ENCODE results near the gene RRBP1.

Gene RRBP1

GRCh38 chr20:17647391-17648314 is 34.4 kb downstream of the RRBP1 start:
- no peak for DNase-seq (ENCODE audit: low read depth)

GRCh38 chr20:17646961-17647301 is 35.1 kb downstream of the RRBP1 start:
- no peak for DNase-seq (ENCODE audit: low read depth)

- no peak for DNase-seq (ENCODE audit: low read depth)
These were observed 35.7 kb downstream of the RRBP1 start for GRCh38 chr20:17646209-17646960.

- DNase-seq (ENCODE audit: low read depth) = no peak
These were observed 36.4 kb downstream of the RRBP1 start for GRCh38 chr20:17645546-17646208.

GRCh38 chr20:17645010-17645409 is 37.0 kb downstream of the RRBP1 start:
- no peak for DNase-seq (ENCODE audit: low read depth)

GRCh38 chr20:17644451-17644850 is 37.6 kb downstream of the RRBP1 start:
- DNase-seq (ENCODE audit: low read depth) = no peak

- DNase-seq (ENCODE audit: low read depth) = no peak
These were observed 38.4 kb downstream of the RRBP1 start for GRCh38 chr20:17643531-17644188.

- no peak for DNase-seq (ENCODE audit: low read depth)
These were observed 39.4 kb downstream of the RRBP1 start for GRCh38 chr20:17642404-17643269.

GRCh38 chr20:17641993-17642392 is 40.0 kb downstream of the RRBP1 start:
- DNase-seq (ENCODE audit: low read depth) = no peak

GRCh38 chr20:17641520-17641964 is 40.5 kb downstream of the RRBP1 start:
- no peak for DNase-seq (ENCODE audit: low read depth)

GRCh38 chr20:17640875-17641378 is 41.1 kb downstream of the RRBP1 start:
- no peak for DNase-seq (ENCODE audit: low read depth)

- no peak for DNase-seq (ENCODE audit: low read depth)
These were observed 41.7 kb downstream of the RRBP1 start for GRCh38 chr20:17640146-17640874.

- DNase-seq (ENCODE audit: low read depth) = no peak
These were observed 43.1 kb downstream of the RRBP1 start for GRCh38 chr20:17638835-17639407.

- DNase-seq (ENCODE audit: low read depth) = no peak
These were observed 43.9 kb downstream of the RRBP1 start for GRCh38 chr20:17637985-17638640.

- DNase-seq (ENCODE audit: low read depth) = no peak
These were observed 44.6 kb downstream of the RRBP1 start for GRCh38 chr20:17637413-17637780.

GRCh38 chr20:17636523-17637412 is 45.3 kb downstream of the RRBP1 start:
- DNase-seq (ENCODE audit: low read depth) = no peak

- no peak for DNase-seq (ENCODE audit: low read depth)
These were observed 46.5 kb downstream of the RRBP1 start for GRCh38 chr20:17635332-17636244.
